Ishikawa (cell line): ENCODE data around the gene ME2.

Experiments
- CEBPB ChIP-seq: IDR thresholded peaks from 2 replicates; pipeline ENCODE4 v1.6.1; 2012
- CREB1 ChIP-seq: IDR thresholded peaks from 2 replicates; pipeline ENCODE4 v1.6.1; 2012; ENCODE audit warnings: low read depth
- EGR1 ChIP-seq: IDR thresholded peaks from 2 replicates; pipeline ENCODE4 v1.6.1; 2012
- EP300 ChIP-seq: IDR thresholded peaks from 2 replicates; pipeline ENCODE4 v1.6.1; 2012; ENCODE audit warnings: borderline replicate concordance
- FOXM1 ChIP-seq: IDR thresholded peaks from 2 replicates; pipeline ENCODE4 v1.6.1; 2012; ENCODE audit warnings: low read depth, borderline replicate concordance
- NFIC ChIP-seq: IDR thresholded peaks from 2 replicates; pipeline ENCODE4 v1.6.1; 2012
- RAD21 ChIP-seq: IDR thresholded peaks from 2 replicates; pipeline ENCODE4 v1.6.1; 2012; ENCODE audit warnings: low read depth
- TAF1 ChIP-seq: IDR thresholded peaks from 2 replicates; pipeline ENCODE4 v1.6.1; 2012; ENCODE audit warnings: low read depth, mild to moderate bottlenecking
- TCF12 ChIP-seq: IDR thresholded peaks from 2 replicates; pipeline ENCODE4 v1.6.1; 2012; ENCODE audit warnings: low read depth
- TEAD4 ChIP-seq: IDR thresholded peaks from 2 replicates; pipeline ENCODE4 v1.6.1; 2012
- USF1 ChIP-seq: IDR thresholded peaks from 2 replicates; pipeline ENCODE4 v1.6.1; 2012
- YY1 ChIP-seq: IDR thresholded peaks from 2 replicates; pipeline ENCODE4 v1.6.1; 2012; ENCODE audit warnings: low read depth
- ZBTB7A ChIP-seq: IDR thresholded peaks from 2 replicates; pipeline ENCODE4 v1.6.1; 2012; ENCODE audit warnings: low read depth
- TF ChIP-seq, protein P1 (sequence below): IDR thresholded peaks from 2 replicates; pipeline ENCODE4 v1.6.1; 2012
- TF ChIP-seq, protein P2 (sequence below): IDR thresholded peaks from 2 replicates; pipeline ENCODE4 v1.6.1; 2012; ENCODE audit warnings: low read depth, mild to moderate bottlenecking

Gene ME2

GRCh38 chr18:50866765-50867164, 12.2 kb upstream of the ME2 start:
- TF ChIP-seq RAD21 = peak; percentile 46
- TF ChIP-seq, protein P1, sequence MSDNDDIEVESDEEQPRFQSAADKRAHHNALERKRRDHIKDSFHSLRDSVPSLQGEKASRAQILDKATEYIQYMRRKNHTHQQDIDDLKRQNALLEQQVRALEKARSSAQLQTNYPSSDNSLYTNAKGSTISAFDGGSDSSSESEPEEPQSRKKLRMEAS = no peak
- TF ChIP-seq ZBTB7A = no peak

GRCh38 chr18:50869150-50869549, 9.8 kb upstream of the ME2 start:
- TF ChIP-seq USF1 (0 out of 2 replicates have a peak, but pooled peaks have one; percentile 31), FOXM1 (no peak), RAD21 (no peak)

GRCh38 chr18:50870138-50870845, 8.6 kb upstream of the ME2 start:
- TF ChIP-seq TCF12 = peak; percentile 40; the same call in 1 of the 2 replicates
- TF ChIP-seq USF1 = no peak
- TF ChIP-seq TEAD4 = peak; percentile 70; the same call in 1 of the 2 replicates
- 0 out of 2 replicates have a peak, but pooled peaks have one; percentile 12 for TF ChIP-seq NFIC
- TF ChIP-seq CREB1 = no peak
- TF ChIP-seq EP300 = peak; percentile 23; the same call in 1 of the 2 replicates

DNA sequence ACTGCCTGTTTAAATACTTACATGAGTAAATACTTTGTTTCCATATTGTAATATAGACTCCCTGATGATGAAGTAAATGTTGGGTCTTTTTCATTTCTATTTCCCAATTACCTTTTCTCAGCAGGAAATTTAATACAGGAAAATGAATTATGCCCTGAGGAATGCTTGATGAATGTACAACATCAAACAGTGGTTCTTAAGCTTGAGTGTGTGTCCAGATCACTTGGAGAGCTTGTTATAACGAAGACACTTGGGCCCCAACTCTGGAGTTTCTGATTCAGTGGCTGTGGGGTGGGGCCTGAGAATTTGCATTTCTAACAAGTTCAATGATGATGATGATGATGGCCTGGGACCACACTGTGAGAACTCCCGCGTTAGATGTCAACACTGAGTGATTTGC, 7.1 kb upstream of the ME2 start:
- TF ChIP-seq RAD21 = no peak
- no peak for TF ChIP-seq TCF12
- TF ChIP-seq CEBPB = no peak
- TF ChIP-seq TAF1 = no peak
- no peak for TF ChIP-seq EGR1
- TF ChIP-seq NFIC = no peak
- no peak for TF ChIP-seq CREB1
- TF ChIP-seq USF1 = no peak
- TF ChIP-seq EP300 = no peak
- no peak for TF ChIP-seq TEAD4

DNA sequence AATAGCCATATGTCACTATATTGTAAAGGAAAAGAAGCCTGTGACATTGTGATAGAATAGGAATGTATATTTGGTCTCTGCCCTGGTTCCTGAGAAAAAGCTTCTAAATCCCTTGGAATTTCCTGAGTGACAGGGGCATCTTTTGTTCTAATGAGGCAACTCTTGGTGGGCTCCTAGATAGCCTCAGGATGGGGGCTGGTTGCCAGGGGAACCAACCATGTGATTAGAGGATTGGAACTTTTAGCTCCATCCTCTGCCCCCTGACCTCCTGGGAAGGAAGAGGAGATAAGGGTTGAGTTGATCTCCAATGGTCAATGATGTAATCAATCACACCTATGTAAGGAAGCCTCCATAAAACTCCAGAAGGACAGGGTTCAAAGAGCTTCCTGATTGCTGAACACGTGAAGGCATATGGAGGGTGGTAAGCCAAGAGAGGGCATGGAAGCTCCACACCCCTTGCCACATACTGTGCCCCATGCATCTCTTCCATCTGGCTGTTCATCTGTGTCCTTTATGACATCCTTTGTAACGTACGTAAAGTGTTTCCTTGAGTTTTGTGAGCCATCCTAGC, 2.9 kb upstream of the ME2 start:
- TF ChIP-seq YY1 = no peak
- TF ChIP-seq, protein P2, sequence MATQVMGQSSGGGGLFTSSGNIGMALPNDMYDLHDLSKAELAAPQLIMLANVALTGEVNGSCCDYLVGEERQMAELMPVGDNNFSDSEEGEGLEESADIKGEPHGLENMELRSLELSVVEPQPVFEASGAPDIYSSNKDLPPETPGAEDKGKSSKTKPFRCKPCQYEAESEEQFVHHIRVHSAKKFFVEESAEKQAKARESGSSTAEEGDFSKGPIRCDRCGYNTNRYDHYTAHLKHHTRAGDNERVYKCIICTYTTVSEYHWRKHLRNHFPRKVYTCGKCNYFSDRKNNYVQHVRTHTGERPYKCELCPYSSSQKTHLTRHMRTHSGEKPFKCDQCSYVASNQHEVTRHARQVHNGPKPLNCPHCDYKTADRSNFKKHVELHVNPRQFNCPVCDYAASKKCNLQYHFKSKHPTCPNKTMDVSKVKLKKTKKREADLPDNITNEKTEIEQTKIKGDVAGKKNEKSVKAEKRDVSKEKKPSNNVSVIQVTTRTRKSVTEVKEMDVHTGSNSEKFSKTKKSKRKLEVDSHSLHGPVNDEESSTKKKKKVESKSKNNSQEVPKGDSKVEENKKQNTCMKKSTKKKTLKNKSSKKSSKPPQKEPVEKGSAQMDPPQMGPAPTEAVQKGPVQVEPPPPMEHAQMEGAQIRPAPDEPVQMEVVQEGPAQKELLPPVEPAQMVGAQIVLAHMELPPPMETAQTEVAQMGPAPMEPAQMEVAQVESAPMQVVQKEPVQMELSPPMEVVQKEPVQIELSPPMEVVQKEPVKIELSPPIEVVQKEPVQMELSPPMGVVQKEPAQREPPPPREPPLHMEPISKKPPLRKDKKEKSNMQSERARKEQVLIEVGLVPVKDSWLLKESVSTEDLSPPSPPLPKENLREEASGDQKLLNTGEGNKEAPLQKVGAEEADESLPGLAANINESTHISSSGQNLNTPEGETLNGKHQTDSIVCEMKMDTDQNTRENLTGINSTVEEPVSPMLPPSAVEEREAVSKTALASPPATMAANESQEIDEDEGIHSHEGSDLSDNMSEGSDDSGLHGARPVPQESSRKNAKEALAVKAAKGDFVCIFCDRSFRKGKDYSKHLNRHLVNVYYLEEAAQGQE = no peak
- TF ChIP-seq EP300 = no peak

- no peak for TF ChIP-seq CREB1
- no peak for TF ChIP-seq EGR1
- no peak for TF ChIP-seq YY1
- TF ChIP-seq RAD21 = no peak
- no peak for TF ChIP-seq USF1
- TF ChIP-seq TAF1 = no peak
- no peak for TF ChIP-seq EP300
- TF ChIP-seq FOXM1 = no peak
- no peak for TF ChIP-seq NFIC
- TF ChIP-seq TEAD4 = no peak
- no peak for TF ChIP-seq TCF12
- no peak for TF ChIP-seq CEBPB
- TF ChIP-seq, protein P2 = no peak
- TF ChIP-seq ZBTB7A = no peak
- TF ChIP-seq, protein P1 = no peak
These were observed 1.2 kb upstream of the ME2 start for GRCh38 chr18:50877545-50878265.
